Stimulated activated CD8-positive, alpha-beta memory T cell treated with anti-CD3 and anti-CD28 coated beads, Interleukin-4, amount 100 ng/mL, for 24 hours (primary cell): Measurements from ENCODE around the gene EPHA6.
"Not testable (repeated sequence)": the region's sequence is repeated elsewhere in the genome, so short reads cannot be mapped to it uniquely, and the experiment has no call there.

Experiments used
- DNase-seq: peaks from one replicate; pipeline ENCODE4 v3.0.0-alpha.2; 2020; ENCODE audit warnings: low read depth

Gene EPHA6

DNA sequence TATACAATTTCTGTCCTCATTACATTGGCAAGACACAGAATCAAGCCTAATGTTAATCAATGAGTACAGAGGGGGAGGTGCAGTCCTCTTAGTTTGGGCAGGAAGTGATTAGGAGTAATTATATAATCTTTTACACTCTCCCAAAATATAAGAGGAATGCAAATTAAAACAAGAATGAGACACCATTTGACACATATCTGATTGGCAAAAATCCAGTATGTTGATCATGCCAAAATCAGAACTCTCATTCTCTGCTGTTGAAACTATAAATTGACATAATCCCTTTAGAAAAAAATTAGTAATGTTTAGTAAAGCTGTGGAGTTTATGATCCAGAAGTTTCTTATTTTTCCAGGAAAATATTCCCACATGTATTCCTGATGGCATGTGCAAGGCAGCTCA lies 373.4 kb downstream of the EPHA6 start:
- no peak for DNase-seq

DNA sequence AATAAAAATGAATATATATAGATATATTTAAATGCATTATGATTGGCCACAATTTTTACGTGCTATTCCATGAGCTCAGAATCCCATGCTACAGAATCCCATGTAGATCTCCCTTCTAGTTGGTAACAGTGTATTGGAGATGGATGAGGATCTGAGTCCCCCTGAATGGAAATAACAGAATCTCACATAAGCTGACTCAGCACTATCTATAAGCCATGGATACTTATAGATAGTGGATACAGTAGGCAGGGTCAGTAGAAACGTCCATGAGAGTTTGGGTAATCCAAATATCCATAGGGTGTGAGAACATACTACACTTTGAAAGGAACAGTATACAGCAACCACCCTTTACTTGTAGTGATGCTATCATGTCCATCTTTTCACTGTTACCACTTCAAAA lies 375.4 kb downstream of the EPHA6 start:
- DNase-seq = no peak

DNA sequence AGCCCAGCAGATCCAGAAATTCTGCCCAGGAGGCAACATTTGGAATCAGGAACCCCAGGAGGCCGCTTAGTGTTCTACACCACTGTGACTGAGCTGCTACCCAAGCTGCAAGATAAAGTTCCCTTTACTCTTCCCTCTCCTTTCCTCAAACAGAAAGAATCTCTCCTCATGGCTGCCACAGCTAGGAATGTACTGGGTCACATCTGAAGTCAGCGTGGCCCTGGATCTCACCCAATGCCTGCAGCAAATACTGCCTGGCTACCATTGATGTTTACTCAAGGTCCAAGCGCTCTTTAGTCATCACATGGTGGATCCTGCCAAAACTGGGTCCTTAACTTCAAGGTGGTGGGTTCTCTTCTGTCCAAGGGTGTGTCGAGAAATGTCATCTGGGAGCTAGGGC lies 382.7 kb downstream of the EPHA6 start:
- DNase-seq = no peak

DNA sequence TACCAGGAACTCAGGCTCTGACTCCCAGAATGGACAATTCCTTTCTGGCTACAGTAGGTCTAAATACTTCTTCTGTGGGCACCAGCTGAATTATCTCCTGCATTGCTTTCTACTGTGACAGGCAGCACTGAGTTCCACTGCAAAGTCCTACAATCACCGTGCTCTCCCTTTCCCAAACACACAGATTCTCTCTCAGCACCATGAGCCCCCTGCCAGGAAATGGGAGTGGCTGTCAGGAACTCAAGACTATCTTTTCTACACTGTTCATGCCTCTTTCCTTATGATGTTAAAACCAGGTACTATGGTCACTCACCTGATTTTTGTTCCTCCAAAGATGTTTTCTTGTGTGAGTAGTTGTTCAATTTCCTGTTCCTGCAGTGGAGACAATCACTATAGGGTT lies 383.4 kb downstream of the EPHA6 start:
- DNase-seq = no peak

DNA sequence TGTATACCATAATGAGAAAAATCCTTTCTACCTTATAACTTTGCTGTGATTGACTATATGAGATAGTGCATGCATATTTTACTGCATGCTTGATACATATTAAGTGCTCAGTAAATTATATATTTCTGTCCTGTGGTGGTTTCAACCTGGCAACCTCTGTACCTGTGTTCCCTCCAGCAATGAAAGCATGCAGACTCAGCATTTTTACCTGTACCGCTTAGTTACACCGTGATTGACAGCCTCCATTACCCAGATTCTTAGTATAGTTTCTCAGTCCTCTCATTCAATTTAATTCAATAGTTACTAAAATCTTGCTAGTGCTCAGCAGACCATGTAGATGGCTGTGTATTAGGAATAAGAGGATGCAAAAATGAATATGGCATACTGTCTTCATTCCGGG lies 386.0 kb downstream of the EPHA6 start:
- DNase-seq = no peak

DNA sequence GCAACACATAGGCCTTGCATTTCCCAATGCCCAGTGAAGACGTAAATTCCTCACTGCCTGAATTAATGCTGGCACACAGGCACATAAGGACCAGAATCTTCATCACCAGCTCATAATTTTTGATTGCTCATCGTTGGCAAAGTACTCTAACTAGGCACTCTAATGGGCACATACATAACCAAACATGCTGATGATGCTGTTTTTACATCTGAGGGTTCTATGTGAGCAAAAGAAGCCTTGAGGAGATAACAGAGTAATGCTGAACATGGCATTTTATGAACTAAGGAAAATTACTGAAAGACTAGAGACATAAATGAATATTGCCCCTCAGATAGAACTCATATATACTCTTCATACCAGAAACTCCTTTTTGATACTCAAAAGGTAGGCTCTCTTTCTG lies 387.4 kb downstream of the EPHA6 start:
- DNase-seq = no peak

- DNase-seq = no peak
Measured at GRCh38 chr3:97228966-97229365, 414.6 kb downstream of the EPHA6 start.

DNA sequence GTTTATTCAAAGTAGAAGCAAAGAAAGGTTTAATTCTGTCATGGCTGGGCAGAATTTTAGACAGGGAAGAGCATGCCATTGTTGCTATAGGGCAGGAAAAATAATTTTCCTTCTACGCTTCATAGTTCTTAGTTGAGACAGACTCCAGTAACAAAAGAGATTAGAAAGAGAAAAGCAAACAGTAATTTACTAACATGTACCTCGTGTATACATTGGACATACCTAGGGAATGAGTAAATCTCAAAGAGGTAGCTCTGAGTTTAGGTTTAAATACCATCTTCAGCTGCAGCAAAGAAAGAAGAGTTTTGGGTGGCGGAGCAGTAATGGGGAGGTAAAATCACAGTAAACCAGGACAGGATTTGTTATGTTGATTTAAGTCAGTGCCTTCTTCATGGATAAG lies 416.1 kb downstream of the EPHA6 start:
- no peak for DNase-seq

- no peak for DNase-seq
Measured at GRCh38 chr3:97232393-97233034, 418.1 kb downstream of the EPHA6 start.

DNA sequence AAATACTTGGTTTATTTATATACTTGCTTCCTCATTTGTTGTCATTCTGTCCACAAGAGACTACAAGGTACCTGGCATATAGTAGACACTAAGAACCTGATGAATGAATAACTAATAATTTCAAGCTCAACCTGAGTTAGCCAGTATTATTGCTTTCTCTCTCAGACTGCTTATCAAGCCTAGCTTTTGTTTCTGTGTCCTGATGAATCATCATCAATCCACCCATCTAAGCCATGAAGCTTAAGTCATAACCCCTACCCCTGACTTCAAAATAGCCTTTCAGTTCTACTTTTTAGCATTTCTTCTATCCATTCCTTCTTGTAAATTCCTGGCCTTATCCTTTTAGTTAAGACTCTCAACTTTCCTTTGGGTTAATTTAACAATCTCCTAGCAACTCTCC lies 420.8 kb downstream of the EPHA6 start:
- DNase-seq = no peak

GRCh38 chr3:97235611-97236315 lies 421.4 kb downstream of the EPHA6 start:
- no peak for DNase-seq

GRCh38 chr3:97241417-97241816 lies 427.0 kb downstream of the EPHA6 start:
- DNase-seq = no peak

- no peak for DNase-seq
Measured at GRCh38 chr3:97245201-97245910, 431.0 kb downstream of the EPHA6 start.

DNA sequence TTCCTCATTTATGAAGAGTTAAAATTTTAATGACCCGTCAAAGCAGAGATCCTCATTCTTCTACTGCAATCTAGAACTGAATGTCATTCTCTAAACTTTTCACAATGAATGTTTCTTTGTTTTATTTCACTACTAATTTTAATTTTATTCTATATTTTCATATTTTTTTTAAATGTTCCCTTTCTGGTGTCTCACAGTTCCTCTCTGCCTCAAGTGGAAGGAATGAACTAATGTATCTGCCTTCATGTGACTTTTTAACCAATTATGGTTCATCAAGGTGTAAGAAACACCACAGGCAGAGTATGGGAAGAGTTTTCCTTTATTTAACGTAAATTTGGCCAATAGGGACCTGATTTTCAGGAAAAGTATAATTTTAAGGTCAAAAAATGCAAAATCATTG lies 441.7 kb downstream of the EPHA6 start:
- no peak for DNase-seq

DNA sequence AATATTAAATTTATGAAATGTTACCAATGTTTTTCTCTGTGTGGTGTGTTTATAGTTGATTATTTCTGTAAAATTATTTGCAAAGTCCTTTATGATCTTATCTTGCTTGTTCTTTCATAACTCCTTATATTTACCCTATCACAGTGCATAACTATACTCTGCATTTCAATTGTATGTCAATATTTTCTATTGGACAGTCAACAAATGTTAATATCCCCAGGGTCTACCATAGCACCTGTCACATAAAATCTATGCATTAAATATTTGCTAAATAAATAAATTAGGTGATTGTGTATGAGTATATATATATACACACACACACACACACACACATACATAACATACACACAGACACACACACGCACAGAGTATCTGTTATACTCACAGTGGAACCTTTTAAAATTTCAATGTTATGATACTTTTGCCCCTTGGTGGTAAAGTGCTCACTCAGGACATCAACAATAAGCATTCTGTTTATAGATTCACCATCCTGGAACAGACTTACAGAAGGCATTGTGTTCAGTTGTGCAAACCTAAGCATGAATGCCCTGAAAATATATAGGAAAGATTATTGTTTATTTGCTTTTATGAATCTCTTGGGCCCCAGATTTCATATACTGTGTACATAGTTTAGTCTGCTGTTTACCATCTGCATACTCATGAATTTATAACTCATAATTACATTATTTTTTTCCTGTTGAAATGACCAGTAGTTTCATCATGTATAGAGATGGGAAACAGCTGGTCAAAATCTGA lies 443.7 kb downstream of the EPHA6 start:
- DNase-seq = no peak

- DNase-seq = no peak
Measured at GRCh38 chr3:97259263-97259662, 444.9 kb downstream of the EPHA6 start.

- DNase-seq = no peak
Measured at GRCh38 chr3:97264180-97264579, 449.8 kb downstream of the EPHA6 start.

DNA sequence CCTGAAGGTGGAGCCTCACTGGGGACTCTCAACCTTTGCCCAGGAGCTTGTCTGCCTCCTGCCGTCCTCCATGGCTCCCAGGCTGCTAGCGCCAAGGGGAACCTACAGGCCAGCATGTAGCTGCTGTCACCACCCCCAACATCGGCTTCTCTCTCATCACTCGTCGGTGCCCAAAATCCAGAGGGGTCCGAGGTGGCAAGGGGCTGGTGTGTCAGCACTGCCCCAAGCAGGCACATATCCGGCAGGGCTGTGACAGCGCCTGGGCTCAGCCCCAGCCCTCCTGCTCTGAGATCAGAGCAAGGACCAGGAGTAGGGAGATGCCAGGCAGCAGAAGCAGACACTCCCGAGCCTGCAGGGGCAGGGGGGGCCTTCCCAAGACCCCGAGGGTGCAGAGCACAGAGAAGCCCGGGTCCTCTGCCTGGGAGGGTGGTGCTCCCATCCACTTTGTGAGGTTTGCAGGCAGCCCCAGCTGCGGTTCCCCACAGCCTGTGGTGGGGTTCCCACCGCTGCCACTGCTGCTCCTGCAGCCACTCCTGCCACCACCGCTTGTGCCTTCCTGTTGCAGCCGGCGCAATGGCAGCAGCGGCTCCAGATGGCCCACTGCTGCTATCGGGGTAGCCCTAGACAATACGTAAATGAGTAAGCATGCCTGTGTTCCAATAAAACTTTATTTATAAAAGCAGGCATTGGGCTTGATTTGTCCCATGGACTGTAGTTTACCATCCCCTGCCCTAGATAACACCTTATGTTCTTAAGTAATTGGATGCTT lies 451.0 kb downstream of the EPHA6 start:
- no peak for DNase-seq

DNA sequence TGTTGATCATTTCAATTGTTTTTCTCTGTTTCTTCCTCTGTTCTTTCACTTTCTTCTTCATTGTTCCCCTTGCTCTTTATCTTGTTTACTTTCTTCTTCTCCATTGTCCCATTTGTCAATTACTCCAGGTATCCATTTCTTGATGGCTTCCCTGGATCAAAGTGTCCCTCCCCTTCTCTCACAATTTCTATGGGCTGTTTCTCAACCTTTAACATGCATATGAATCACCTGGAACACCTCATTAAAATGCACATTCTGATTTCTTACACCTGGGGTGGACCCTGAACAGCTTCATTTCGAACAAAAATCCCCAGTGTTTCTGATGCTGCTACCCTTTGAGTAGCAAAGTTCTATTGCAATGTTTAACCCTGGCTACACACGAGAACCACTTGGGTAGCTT lies 454.8 kb downstream of the EPHA6 start:
- no peak for DNase-seq

- DNase-seq = not testable (repeated sequence)
Measured at GRCh38 chr3:97276879-97277550, 462.6 kb downstream of the EPHA6 start.

DNA sequence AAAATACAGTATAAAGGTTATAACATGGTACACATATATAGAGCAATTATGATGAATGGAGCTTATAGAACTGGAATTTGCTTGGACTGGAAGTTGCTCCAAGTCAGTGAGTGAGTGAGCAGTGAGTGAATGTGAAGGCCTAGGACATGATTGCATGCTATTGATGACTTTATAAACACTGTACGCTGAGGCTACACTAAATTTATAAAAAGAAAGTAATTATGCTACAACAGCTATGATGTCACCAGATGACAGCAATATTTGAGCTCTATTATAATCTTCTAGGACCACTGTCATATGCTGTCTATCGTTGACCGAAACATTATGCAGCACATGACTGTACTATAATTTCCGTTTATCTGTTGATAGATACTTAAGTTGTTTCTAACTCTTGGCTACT lies 463.3 kb downstream of the EPHA6 start:
- DNase-seq = no peak
